HG03520 (cell line): Measurements from ENCODE around the gene IFITM10.

Experiments
- ATAC-seq: cut with Tn5 transposase; IDR thresholded peaks from one replicate; pipeline ENCODE4 v1.9.1; 2021; ENCODE audit warnings: mild to moderate bottlenecking, moderate library complexity; ENCODE audit not compliant: unreplicated experiment

Gene IFITM10

DNA sequence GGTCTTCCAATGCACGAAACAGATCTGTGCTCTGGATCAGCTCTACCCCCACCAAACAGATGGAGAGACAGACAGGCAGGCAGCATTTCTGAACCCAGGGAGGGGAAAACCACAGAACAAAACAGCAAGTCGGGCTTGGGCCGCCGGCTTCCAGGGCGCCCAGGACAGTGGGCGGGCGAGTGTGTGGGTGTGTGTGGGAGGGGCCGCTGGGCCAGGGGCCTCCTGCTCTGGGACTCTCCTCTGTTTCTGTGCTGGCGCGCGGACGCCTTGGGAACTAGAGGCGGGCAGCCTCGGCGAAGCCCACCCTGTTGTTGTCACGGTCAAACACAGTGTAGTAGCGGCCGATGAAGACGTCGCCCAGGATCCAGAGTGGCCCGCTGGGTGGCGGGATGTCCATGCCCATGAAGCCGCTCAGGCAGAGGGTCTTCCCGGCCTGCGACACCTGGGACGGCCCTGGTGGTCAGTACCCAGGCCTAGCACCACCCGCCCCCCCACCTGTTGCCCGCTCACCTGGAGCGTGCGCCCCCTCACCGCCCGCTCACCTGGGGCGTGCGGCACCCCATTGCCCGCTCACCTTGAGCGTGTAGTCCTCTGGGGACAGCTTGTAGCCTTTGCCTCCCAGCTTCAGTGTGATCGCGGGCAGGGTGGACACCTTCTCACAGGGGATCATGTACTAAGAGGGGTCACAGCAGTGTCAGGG, 3.0 kb upstream of the IFITM10 start:
- ATAC-seq = no peak

DNA sequence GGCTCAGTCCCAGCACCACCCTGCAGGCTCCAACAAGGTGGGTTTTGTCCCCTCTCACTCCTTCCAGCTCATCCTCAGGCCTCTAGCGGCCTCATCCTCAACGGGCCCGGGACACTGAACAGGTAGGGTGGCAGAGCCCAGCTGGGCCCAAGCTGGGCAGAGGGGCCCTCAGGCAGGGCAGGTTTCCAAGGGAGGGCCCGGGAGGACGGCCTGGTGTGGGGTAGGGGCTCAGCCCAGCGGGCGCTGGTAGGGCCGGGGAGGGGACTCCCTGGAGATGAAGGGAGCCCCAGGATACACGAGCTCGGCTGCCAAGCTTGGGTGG, 2.5 kb upstream of the IFITM10 start:
- ATAC-seq = no peak

DNA sequence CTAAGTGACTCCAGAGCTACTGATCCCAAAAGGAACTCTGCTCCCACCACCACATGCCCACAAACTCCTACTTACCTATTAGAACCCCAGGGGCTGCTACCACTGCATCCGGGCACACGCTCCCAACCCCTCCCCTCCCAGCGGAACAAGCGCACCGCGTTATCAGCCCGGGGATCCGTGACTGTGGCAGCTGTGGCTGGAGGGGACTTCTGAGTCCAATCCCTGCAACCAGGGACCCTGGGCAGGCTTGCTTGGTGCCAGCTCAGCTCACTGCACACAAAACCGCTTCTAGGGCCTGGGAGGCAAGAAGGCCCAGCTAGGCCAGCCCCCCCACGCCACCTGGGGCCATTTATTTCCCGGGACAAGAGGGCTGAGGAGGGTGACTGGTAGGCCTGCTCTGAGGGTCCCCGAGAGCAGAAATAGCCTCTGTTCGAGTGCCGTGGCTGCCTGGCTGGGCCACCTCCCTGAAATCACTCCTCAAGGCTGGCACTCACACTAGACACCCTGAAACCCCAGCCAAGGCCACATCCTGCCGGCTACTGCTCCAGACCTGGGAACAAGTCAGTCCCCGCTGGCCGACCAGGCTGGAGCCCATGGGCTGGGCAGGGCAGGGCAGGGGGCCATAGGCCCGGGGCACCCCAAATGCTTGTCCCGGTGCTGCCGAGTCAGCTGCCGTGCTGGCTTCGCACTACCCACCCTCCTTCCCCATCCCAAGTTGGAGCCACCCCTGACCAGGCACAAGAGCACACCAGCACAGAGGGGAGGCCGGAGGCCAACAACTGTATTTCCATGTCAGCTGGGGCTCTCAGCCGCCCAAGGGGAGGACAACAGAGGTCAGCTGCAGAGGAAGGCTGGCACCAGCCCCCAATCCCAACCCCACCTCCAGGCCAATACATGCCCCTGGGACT, 1.9 kb upstream of the IFITM10 start:
- no peak for ATAC-seq

DNA sequence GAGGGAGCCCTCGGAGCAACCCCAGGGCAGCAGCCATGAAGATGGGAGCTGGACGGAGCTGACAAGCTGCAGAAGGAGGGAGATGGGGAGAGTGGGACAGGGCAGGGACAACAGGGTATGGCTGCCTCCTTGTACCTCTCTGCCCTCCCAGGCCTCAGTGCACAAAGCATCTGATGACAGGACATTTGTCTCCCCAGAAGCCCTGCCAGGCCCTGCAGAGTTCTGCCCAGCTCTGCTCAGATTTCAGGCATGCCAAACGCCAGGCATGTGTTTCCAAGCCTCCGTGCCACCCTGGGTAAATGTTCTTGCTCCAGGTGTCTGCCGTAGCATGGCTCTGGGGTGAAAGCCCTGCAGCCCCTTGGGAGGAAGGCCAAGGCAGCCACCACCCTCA, 1.1 kb upstream of the IFITM10 start:
- no peak for ATAC-seq

DNA sequence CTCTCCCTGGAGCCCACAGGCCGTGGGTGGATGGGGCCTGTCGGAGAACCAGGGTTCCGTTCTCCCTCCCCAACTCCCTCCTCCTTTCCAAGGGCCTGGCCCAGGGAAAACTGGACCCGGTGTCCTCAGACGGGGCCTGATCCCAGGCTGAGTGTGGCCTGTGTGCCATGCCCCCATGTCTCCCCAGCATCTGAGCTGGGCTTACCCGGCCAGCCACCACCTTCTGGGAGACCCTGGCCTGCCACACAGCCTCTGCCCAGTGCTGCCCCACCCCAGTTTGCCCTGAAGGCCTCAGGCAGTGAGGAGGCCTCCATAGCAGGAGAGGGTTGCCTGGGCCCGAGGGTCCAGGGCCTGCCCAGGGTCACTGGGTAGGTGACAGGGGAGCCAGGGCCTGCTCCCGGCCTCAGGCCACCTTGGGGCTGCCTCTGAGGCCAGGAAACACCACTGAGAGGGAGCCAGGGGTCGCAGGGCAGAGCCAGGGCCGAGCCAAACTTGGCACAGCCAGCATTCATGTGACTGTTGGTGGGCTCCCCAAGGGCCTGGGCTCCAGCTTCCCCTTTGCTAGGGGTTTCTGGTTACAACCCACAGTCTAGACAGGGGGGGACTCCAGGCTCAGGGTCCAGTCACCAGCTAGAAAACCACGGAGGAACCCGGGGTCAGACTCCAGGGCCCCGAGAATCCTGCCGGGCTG, 590 bp upstream of the IFITM10 start:
- ATAC-seq = no peak

DNA sequence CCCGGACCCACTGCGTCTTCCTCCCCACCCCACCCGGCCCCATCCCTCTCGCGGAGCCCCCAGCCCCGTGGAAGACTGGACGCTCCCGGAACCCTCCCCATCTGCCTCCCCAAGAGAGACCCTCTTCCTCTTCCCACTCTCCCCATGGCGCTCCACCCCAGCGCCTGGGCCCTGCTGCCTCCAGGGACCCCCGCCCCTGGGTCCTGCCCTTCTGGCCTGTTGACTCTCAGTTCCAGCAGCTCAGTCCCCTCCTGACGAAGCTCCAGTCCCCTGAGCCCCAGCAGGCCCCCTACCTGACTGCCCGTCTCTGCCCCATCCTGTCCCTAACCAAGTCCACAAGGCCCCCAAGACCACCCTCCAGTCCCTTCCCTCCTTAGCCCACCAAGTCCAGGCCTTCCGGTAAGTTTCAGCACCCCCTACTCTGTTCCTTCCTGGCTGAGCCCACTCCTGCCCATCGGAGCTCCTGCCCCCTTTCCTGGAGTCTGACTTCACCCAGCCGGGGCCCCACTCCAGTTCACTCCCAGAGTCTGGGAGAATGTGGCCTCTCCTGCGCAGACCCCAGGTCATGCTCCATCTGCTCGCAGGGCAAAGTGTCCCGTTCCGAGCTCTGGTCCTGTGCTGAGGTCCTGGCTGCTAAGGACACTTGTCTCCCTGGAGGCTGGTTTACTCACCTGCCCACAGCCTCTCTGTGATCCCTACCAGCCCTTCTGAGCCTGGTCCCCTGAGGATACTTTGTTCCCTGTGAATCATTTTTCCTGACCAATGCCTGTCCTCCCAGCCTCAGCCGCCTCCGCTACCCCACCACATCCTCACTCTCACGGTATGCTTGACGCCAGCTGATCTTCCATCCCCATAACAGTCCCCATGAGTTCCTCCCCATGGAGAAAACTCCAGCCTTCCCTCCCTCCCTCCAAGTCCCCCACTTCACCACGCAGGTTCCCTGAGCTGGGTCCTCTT, 722 bp downstream of the IFITM10 start:
- no peak for ATAC-seq

DNA sequence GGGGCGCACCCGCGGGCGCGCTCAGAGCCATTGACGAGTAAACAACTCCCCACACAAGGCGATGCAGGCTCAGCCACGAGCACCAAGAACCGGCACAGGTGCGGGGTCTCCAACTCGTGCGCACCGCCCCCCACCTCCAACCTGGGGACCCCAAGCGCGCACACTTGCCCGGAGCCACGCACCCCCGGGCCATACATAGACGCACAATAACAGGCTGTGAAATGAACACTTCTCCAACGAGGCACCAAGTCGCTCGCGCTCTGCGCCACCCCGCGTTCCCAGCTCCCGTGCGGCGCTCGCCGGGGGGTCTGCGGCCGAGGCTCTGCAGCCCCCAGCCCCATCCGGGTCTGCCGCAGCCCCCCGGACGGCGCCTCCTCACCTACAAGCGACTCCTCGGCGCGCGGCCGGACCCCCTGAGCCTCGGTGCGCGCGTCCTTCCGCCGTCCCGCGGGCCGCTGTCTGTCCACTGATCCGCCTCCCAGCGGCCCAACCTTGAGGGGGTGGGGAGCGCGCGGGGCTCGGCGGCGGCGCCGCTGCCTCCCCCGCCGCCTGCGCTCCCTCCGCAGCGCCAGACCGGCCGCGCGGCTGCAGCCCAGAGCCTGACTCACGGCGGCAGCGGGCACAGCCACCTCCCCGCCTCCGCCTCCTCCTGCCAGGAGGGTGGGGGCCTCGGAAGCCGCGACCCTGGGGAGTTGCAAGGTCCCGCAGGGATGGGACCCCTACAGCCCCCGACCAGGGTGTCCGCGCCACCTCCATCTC, 1.6 kb downstream of the IFITM10 start:
- no peak for ATAC-seq

DNA sequence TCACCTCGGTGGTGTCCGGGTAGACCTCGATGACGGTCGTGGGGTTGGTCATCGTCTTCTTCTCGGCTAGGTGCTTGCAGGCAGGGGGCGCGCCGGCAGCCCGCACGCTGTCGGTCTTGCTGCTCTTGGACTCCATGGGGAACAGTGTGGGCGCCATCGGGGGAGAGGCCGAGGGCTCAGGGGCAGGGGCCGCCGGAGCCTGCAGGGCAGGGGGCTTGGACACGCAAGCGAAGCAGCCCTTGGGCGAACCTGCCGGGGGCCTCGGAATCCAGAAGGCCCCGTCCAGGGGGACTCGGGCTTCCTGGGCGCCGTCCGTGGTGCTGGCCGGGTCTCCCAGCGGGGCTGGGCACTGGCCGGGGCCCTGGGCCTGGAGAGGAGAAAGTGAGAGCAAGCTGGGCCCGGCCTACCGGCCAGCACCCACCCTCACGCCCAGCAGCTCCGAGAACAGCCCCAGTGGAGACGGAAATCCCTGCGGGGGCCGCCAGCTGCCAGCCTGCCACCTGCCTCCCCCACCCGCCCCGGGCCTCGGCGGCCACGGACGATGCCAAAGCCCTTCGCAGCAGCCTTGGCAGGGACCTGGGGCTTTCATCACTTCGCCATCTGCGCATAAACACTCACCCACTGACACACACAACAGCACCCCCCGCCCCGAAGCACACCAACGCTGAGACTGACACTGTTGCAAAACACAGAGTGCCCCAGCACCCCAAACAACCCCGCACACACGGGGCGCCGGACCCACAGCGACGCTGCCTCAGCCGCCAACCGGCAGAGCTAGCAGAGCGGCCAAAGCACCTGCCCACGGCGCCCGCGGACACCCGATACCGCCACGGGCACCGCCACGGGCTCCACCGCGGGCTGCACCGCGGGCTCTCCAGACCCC, 2.4 kb downstream of the IFITM10 start:
- ATAC-seq = no peak

DNA sequence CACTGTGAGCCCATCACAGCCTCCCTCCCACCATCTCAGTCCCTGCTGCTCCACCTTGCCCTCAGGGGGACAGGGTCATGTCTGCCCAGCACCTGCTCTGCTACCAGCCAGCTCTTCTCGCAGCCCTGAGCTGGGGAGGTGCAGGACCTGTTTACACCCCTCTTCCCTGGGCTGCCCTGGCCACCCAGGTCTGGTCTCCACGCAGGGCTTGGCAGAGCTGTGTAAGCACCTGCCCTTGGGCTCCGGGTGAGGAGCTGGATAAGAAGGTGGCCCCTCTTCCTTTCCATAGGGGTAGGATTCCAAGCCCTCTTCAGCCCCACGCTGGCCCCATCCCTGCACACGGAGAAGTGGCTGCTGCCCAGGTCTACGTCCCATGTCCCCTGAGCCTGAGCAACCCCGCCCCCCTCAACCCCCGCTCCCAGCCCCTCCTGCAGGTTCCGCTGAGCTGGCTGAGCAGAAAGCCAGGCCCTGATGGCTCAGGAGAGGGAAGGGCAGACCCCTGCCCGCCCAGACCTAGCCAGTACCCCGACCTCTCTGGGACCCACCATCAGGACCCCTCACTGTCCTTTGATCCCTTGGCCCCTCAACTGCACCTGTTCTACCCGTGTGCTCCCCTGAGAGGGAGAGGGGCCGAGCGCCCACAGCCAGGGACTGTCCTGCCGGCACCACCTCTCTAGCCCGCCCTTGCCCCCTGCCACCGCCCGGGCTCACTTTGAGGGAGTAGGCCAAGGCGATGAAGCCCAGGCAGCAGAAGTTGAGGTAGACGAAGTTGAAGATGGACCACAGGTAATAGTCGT, 3.2 kb downstream of the IFITM10 start:
- no peak for ATAC-seq

DNA sequence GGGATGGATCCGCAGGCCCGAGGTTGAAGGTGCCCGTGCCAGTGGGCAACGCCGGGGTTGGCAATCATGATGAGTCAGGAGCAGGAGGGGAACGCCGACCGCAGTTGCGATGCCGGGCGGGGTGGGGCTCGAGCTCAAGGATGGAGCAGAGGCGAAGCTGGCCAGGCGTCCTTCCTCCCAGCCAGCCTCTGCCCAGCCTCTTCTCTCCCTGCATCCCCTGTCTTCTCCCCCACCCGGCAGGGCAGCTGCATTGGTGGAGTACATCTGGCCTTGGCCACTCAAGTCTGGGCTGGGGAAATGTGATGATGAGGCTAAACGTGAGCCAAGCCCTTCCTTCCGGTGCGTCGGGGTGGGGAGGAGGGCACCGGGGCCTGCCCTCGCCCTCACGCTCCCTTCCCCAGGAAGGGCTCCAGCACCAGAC, 3.9 kb downstream of the IFITM10 start:
- ATAC-seq = no peak

DNA sequence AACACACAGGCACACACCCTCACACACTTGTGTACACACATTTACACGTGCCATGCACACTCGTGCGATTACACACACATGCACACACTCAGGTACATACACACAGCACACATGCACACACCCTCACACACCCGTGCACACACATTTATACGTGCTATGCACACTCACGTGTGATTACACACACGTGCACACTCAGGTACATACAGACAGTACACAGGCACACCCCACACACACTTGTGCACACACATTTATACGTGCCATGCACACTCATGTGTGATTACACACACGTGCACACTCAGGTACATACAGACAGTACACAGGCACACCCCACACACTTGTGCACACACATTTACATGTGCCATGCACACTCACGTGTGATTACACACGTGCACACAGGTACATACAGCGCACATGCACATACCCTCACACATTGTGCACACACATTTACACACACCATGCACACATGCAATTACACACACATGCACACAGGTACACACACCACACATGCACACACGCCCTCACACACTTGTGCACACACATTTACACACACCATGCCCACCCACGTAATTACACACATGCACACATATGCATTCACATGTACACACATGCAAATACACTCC, 4.6 kb downstream of the IFITM10 start:
- no peak for ATAC-seq

DNA sequence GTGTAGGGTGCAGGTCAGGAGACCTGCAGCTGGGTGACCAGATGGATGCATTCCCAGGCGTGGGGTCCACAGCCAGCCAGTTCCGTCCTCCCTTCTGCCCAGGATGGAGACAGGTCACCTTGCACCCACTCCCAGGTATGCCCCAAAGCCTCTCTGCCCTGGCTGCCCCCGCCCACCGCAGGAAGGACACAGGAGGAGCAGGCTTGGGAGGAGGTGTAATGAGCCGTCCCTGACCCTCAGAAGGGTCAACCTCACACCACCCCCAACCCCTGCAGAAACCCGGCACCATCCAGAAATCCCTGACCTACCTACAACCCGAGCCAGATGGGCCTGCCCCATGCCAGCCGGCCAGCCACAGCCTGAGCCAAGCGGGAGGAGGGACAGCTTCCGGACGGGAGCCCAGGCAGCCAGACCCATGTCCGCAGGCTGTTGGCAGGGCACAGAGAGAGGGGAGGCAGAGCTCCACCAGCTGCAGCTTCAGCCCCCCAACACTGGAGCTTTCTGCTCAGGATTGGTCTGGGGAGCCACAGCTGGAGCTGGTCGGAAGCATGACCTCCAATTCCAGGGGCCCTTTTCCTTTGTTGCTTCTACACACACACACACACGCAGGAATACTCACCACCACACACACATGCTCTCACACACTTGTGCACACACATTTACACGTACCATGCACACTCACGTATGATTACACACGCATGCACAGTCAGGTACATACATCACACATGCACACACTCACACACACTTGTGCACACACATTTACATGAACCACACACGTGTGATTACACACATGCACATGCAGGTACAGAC, 5.3 kb downstream of the IFITM10 start:
- no peak for ATAC-seq

DNA sequence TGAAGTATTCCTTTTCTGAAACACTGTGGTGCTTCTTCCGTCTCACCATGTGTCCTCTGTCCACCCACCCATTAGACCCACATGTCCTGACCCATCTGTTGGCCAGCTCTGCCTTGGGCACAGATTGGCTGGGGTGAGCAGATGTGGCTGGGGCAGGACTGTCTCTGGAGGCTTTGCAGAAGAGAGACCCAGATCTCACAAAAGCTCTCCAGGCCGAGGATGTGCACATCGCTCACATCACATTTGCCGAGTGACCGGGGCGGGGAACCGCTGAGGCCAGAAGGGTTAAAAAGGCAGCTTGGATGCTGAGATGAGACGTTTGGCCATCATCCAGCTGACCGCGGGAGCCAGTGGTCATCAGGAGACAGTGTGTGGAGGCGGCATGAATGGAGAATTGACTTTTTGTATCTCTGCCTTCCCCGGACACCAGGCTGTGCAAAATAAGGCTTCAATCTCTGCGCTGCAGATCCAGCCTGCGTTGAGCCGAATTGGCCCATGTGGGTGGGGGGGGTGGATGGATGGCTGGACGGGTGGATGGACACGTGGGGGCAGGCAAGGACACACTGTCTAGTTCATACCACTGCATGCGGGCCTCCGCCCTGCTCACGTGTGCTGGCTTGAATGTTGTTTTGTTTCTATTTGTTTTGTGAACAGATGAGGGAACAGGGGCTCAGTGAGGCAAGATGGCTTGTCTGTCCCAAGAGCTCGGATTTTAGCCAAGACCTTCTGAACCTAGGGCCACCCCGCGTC, 6.1 kb downstream of the IFITM10 start:
- no peak for ATAC-seq

DNA sequence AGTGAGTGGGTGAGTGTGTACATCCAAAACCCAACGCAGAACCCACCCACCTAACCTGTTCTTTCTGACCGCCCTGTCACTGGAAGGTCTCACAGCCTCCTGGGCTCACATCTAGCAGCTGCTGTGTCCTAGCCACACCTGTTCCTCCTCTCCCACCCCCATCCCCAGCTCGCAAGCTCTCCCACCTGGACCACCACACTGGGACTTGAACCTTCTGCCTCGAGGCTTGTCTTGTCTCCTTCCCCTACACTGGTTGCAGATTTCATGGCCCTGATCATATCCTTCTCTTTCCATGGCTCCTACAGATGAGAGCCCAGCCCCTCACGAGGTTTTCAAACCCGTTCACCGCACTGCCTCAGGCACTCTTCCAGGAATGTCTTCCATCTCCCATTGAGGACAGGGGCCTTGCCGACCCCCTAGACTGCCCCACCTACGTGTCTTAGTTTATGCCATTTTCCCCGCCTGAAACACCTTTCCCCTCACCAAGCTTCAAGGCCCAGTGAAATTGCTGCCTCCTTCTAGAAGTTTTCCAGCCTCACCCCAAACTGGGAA, 6.7 kb downstream of the IFITM10 start:
- no peak for ATAC-seq

DNA sequence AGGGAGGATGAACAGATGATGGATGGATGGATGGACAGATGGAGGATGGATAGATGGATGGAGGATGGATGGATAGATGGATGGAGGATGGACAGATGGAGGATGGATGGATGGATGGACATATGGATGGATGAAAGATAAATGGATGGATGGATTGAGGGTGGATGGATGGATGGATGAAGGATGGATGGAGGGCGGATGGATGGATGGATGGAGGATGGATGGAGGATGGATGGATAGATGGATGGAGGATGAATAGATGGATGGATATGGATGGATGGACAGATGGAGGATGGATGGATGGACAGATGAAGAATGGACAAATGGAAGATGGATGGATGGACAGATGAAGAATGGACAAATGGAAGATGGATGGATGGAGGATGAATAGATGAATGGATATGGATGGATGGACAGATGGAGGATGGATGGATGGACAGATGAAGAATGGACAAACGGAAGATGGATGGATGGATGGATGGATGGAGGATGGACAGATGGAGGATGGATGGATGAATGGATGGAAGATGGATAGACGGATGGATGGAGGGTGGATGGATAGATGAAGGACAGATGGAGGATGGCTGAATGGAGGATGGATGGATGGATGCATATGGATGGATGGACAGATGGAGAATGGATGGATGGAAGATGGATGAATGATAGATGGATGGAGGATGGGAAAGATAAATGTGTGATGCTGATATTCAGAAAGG, 7.4 kb downstream of the IFITM10 start:
- ATAC-seq = no peak
